ENCODE data around the gene SLC49A4.
A peak's percentile ranks its signal among the peaks of the same experiment; 100 is the strongest.

The SLC49A4 gene

DNA sequence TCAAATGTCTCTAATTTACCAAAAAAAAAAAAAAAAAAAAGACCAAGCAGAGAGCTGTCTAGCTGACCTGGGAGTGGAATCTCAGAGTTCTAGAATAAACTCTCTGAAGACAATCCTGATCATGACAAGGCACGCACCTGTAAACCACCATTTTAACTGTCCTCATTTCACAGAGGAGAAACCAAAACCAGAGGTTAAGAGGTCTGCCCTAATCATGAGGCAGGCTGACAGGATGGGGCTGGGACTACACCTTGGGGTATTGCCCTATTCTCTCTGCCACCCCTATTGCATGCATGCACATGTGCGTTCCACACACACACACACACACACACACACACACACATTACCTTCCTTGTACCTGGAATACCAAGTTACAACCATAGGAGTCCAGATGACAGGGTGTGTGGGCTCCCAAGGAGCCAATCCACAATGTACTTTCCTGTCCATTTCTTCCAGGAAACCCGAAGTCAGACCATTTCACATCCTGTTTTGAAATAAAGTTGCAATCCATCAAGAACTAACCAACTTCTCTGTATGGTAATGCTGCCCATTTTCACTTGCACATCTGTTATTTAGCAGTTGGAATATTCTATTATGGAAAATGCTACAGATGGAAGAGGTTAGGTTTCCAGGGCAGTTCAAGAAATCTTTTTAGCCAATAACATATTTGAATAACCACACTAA lies 35.9 kb upstream of the SLC49A4 start:
- Mint-ChIP-seq H3K27ac (no peak overlapping the region), H3K4me1 (peaks cover 10% of the 10 kb centered on the region), H3K36me3 (ENCODE audit: low read depth) (peaks cover 10% of the 10 kb centered on the region), H3K27me3 (ENCODE audit: low read depth) (no peaks in the 10 kb centered on the region), H3K9me3 (no peaks in the 10 kb centered on the region), H3K4me3 (no peak overlapping the region)
- TF ChIP-seq, protein P1, sequence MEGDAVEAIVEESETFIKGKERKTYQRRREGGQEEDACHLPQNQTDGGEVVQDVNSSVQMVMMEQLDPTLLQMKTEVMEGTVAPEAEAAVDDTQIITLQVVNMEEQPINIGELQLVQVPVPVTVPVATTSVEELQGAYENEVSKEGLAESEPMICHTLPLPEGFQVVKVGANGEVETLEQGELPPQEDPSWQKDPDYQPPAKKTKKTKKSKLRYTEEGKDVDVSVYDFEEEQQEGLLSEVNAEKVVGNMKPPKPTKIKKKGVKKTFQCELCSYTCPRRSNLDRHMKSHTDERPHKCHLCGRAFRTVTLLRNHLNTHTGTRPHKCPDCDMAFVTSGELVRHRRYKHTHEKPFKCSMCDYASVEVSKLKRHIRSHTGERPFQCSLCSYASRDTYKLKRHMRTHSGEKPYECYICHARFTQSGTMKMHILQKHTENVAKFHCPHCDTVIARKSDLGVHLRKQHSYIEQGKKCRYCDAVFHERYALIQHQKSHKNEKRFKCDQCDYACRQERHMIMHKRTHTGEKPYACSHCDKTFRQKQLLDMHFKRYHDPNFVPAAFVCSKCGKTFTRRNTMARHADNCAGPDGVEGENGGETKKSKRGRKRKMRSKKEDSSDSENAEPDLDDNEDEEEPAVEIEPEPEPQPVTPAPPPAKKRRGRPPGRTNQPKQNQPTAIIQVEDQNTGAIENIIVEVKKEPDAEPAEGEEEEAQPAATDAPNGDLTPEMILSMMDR (IDR thresholded peaks at IDR 0.05; ENCODE audit: unreplicated experiment in 3 of 3): no peak

DNA sequence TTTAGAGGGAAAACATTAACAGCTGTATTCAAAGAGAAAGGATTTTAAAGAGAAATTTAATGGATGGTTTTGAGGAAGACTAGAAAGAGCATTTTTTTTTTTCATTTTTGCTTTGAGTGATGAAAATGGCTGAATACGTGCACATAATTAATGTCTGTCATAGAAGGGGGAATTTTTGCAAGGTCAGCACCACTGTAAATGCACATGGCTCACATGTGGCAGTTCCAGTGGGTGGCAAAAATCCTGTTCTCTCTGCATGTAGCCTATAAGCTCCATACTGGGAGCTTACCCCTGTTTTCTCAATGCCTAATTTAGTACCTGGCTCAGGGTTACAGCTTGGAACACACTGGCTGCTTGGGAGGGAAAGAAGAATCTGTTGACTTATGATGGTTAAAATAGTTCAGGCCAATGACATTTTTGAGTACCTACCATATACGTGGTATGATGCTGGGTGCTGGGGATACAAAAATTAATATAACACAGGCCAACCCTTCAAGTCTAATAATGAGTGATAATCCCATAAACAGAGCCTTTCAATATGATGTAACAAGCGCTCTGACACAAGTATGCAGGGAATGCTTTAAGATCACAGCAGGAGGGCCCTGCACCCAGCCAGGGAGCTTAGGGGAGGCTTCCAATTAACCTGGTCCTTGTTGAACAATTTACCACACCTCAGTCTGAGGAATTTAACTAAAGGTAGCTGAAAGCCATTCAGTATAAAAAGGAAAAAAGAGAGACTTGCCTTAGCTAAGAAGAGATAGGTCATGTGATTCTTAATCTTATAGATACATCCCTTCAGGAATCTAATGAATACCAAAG lies 34.2 kb upstream of the SLC49A4 start:
- TF ChIP-seq, protein P1 (IDR thresholded peaks at IDR 0.05; ENCODE audit: unreplicated experiment in 3 of 3): no peak
- Mint-ChIP-seq H3K36me3 (ENCODE audit: low read depth) (peaks cover 4% of the 10 kb centered on the region), H3K4me1 (peaks cover 10% of the 10 kb centered on the region), H3K9me3 (no peaks in the 10 kb centered on the region), H3K27me3 (ENCODE audit: low read depth) (no peaks in the 10 kb centered on the region), H3K27ac (peak overlapping the region in 2 of 3 experiments; percentile 64 to 73), H3K4me3 (no peak overlapping the region)

- Mint-ChIP-seq H3K4me1 (no peaks in the 10 kb centered on the region), H3K4me3 (no peak overlapping the region), H3K9me3 (no peaks in the 10 kb centered on the region), H3K36me3 (ENCODE audit: low read depth) (peaks cover 4% of the 10 kb centered on the region), H3K27me3 (ENCODE audit: low read depth) (no peaks in the 10 kb centered on the region), H3K27ac (no peak overlapping the region)
- TF ChIP-seq, protein P1 (IDR thresholded peaks at IDR 0.05; ENCODE audit: unreplicated experiment in 3 of 3): no peak
These were observed 28.4 kb upstream of the SLC49A4 start for GRCh38 chr3:122766430-122766829.

DNA sequence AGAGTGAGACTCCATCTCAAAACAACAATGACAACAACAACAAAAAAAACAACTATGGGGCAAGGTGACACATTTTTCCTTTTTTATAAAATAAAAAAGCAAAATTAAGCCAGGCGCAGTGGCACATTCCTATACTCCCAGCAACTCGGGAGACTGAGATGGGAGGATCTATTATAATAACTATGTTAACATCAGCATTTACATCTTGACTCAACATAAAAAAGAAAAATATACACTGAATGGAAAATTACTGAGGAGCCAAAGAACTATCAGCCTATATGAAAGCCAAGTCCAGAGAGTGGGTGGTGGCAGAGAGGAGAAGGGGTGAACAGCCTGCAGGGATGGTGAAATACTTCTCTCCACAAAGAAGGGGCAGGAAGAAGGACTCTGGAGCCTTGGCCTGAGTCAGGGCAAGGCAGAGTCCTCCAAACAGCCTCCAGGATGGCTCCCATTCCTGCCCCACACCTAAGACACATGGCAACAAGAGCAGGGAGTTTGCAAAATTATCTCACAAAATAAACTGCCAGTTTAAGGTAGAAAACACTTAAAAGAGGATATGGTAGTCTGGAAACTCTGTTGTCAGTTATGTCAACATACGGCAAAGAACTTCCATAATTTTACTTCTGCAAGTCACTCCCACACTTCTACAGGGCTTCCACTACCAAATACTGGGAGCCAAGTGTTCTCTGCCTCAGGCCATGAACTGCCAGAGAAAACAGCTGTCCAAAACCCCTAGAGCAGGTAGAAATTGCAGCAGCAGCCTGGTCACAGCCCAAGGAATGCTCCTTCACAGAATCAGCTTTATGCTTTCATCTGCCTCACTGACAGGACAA lies 27.1 kb upstream of the SLC49A4 start:
- Mint-ChIP-seq H3K4me1 (no peaks in the 10 kb centered on the region), H3K9me3 (no peaks in the 10 kb centered on the region), H3K27me3 (ENCODE audit: low read depth) (no peaks in the 10 kb centered on the region), H3K27ac (peak overlapping the region; percentile 44 to 80 (median 64)), H3K4me3 (no peak overlapping the region), H3K36me3 (ENCODE audit: low read depth) (peaks cover 4% of the 10 kb centered on the region)
- TF ChIP-seq, protein P1 (IDR thresholded peaks at IDR 0.05; ENCODE audit: unreplicated experiment in 3 of 3): no peak

DNA sequence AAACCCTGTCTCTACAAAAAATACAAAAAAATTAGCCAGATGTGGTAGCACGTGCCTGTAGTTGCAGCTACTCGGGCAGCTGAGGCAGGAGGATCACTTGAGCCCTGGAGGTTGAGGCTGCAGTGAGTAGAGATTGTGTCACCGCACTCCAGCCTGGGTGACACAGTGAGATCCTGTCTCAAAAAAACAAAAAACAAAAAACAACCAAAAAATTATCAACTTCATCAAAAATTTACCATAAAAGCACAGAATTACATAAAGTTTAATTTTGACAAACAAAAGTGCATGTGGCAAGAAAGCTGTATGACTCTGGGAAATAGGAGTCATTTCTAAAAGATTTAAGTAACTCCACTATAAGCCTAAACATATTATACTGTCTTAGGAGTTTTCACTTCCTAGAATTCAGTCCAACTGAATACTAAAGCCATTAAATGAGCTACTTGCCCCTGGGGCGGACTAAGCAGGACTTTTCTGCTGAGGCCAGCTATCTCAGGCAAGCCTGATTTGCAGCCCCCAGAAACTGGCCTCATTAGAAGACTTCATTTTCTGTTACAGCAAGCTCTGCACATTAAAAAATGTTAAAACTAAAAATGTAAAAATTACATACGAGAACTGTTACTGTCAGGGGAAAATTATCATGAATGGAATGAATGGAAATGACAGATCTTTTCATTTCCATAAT lies 24.2 kb upstream of the SLC49A4 start:
- Mint-ChIP-seq H3K27ac (no peak overlapping the region), H3K27me3 (ENCODE audit: low read depth) (no peaks in the 10 kb centered on the region), H3K9me3 (no peaks in the 10 kb centered on the region), H3K36me3 (ENCODE audit: low read depth) (no peaks in the 10 kb centered on the region), H3K4me3 (no peak overlapping the region), H3K4me1 (no peaks in the 10 kb centered on the region)
- TF ChIP-seq, protein P1 (IDR thresholded peaks at IDR 0.05; ENCODE audit: unreplicated experiment in 3 of 3): no peak
